Astrocyte (in vitro differentiated cells and primary cell): ENCODE data around the gene FFAR1.

ENCODE experiments used
- CTCF ChIP-seq: IDR thresholded peaks from 2 replicates; pipeline ENCODE4 v1.5.1; 2011; ENCODE audit warnings: low read depth, mild to moderate bottlenecking, inconsistent platforms, low read length, moderate library complexity; ENCODE audit not compliant: insufficient read depth
- EZH2 ChIP-seq: IDR thresholded peaks from 2 replicates; pipeline ENCODE4 v1.6.1; 2012; ENCODE audit warnings: mild to moderate bottlenecking, low read length, inconsistent platforms; ENCODE audit not compliant: insufficient read depth

- TF ChIP-seq CTCF (no peak), EZH2 (no peak)
Measured at GRCh38 chr19:35357867-35358573, 10.3 kb downstream of the FFAR1 start, which contains the start of gene FFAR3.
